Transverse colon (tissue), 4 donors: Measurements from ENCODE around the gene ADGRF4. TPM values are rescaled to one million over a fixed set of nuclear protein-coding genes. Genes with fewer than 3 reads are reported as not detected.
A peak's percentile ranks its signal among the peaks of the same experiment; 100 is the strongest.

ENCODE experiments used
- DNase-seq: peaks from one replicate; pipeline ENCODE4 v3.0.0-alpha.2; 2019
- H3K27ac ChIP-seq, 4 donors: fragments of 200-600 bp; sonication (generic); 2 replicates each; pipeline ENCODE4 v1.5.1; 2016 to 2018; ENCODE audit warnings: inconsistent platforms in 4 of 4
- H3K27me3 ChIP-seq: fragments of 200-600 bp; sonication (generic); 2 replicates; pipeline ENCODE4 v1.5.1; 2017; ENCODE audit warnings: inconsistent platforms
- H3K36me3 ChIP-seq, 4 donors: fragments of 200-600 bp; sonication (generic); 2 replicates each; pipeline ENCODE4 v1.5.1; 2017 to 2019; ENCODE audit warnings: inconsistent platforms in 4 of 4
- H3K4me1 ChIP-seq, 4 donors: fragments of 200-600 bp; sonication (generic); 2 replicates each; pipeline ENCODE4 v1.5.1; 2017 to 2020; ENCODE audit warnings: inconsistent platforms in 4 of 4
- H3K4me3 ChIP-seq, 4 donors: fragments of 200-600 bp; sonication (generic); 1 replicate in 1 of 4; 2 replicates in 3 of 4; pipeline versions ENCODE4 v1.5.1 to v1.6.1; 2017 to 2019; ENCODE audit warnings: inconsistent platforms in 4 of 4
- H3K9me3 ChIP-seq, 2 donors: fragments of 200-600 bp; sonication (generic); 2 replicates each; pipeline ENCODE4 v1.5.1; 2017 to 2019; ENCODE audit warnings: inconsistent platforms in 2 of 2
- EP300 ChIP-seq: sonication (generic); formaldehyde crosslinking; IDR thresholded peaks from one replicate; pipeline ENCODE4 v1.6.1; 2017; ENCODE audit warnings: antibody characterized with exemption, low read depth
- POLR2A ChIP-seq: fragments of 450-650 bp; IDR thresholded peaks from one replicate; pipeline ENCODE4 v1.6.1; 2016; ENCODE audit warnings: antibody characterized with exemption, mild to moderate bottlenecking, moderate library complexity
- POLR2AphosphoS5 ChIP-seq, 3 donors: sonication (generic); formaldehyde crosslinking; IDR thresholded peaks; one replicate each; pipeline ENCODE4 v1.6.1; 2016; ENCODE audit warnings: antibody characterized with exemption in 3 of 3
- WGBS, 2 donors: methylation state at CpG; one replicate each; pipeline ENCODE4 v1.1.5; 2018; ENCODE audit warnings: low coverage in 1 of 2; 5-methylcytosine and 5-hydroxymethylcytosine counted together
- in situ Hi-C, 4 donors: fragments of 200-750 bp; cut with MboI; loops; one replicate each; pipeline versions ENCODE4 v1.15.0 to v1.15.1; 2017; ENCODE audit warnings: low sequenced_read_pairs in 3 of 4, low pct_ligation_motif_present in 1 of 4, low pct_unique_long_range_greater_than_20kb in 1 of 4
- intact Hi-C: fragments of 100-400 bp; cut with DNase I; formaldehyde crosslinking; loops from one replicate; pipeline ENCODE4 v1.15.1; 2023; ENCODE audit warnings: low total_unique reads
- total RNA-seq, 4 donors: library from RNA; depleted of rRNA; stranded (reverse); fragments of >200 nt; gene quantifications; one replicate each; pipeline ENCODE4 v1.1.0, GENCODE V29; 2016
- TF ChIP-seq, protein P1 (sequence below), 5 experiments: fragments of 200-600 bp in 3 of 5; fragments of 450-650 bp in 2 of 5; sonication (generic) in 3 of 5; IDR thresholded peaks; 1 replicate in 2 of 5; 2 replicates in 3 of 5; pipeline ENCODE4 v1.5.1; 2016 to 2017; ENCODE audit warnings: antibody characterized with exemption in 5 of 5, inconsistent platforms in 3 of 5, mild to moderate bottlenecking in 2 of 5, moderate library complexity in 1 of 5

ADGRF4 gene
- total RNA-seq, 4 donors from 2014 or later: 2.0 to 3.5 (median 3.0) TPM; not detected in 1

DNA sequence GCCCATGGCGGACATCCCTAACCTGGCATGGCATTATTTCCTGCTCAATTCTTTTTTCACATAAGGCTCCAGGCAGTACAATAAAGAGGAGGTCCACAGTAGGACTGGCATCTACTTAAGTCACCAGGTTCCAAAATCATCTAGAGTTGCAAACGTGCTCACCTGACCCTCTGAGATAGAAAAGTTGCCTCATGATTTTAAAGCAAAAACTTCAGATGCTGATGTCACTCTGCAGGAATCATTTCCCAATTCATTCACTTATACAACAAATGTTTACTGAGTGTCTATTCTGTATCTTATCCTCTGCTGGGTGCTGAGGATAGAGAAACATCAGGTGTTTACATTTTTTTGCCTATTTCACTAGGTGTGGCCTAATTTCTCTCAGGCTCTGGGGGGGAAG lies 2.2 kb downstream of the ADGRF4 start:
- Histone ChIP-seq H3K4me1 (peaks cover 0 to 18% (median 6%) of the 10 kb centered on the region in 4 donors), H3K27me3 (no peaks in the 10 kb centered on the region), H3K9me3 (no peaks in the 10 kb centered on the region), H3K36me3 (no peaks in the 10 kb centered on the region), H3K4me3 (no peak overlapping the region), H3K27ac (peak overlapping the region; percentile 1 to 42 (median 21))
- in situ Hi-C loops (no loop called here), intact Hi-C loops (no loop called here)
- 50 to 68% methylated on average over 1 to 2 of the region's 2 CpGs for WGBS, 2 donors
- DNase-seq: no peak
- TF ChIP-seq POLR2AphosphoS5 (IDR thresholded peaks at IDR 0.05) (no peak), EP300 (no peak), POLR2A (no peak)
- TF ChIP-seq, protein P1, sequence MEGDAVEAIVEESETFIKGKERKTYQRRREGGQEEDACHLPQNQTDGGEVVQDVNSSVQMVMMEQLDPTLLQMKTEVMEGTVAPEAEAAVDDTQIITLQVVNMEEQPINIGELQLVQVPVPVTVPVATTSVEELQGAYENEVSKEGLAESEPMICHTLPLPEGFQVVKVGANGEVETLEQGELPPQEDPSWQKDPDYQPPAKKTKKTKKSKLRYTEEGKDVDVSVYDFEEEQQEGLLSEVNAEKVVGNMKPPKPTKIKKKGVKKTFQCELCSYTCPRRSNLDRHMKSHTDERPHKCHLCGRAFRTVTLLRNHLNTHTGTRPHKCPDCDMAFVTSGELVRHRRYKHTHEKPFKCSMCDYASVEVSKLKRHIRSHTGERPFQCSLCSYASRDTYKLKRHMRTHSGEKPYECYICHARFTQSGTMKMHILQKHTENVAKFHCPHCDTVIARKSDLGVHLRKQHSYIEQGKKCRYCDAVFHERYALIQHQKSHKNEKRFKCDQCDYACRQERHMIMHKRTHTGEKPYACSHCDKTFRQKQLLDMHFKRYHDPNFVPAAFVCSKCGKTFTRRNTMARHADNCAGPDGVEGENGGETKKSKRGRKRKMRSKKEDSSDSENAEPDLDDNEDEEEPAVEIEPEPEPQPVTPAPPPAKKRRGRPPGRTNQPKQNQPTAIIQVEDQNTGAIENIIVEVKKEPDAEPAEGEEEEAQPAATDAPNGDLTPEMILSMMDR (IDR thresholded peaks at IDR 0.05): no peak

DNA sequence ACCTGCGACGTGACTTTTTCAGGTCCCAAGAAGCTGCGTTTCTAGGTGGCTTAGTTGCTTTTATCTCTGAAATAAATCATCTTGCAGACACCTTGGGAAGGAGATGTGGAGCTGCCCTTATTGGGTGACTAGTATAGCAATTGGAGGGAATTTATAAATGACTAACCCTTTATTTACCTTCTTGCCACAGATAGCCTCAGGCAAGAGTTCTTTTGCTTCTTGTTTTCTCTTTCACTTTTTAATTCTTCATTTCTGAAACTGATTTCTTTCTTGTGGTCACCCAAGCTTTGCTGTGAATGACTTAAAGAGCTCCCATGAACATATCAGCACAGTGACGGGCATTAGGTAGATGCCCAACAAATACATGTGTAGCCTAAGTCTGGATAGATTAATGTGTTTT lies 3.0 kb downstream of the ADGRF4 start:
- peak overlapping the region; percentile 1 to 42 (median 21) for H3K27ac ChIP-seq
- H3K9me3 ChIP-seq: no peaks in the 10 kb centered on the region
- peaks cover 0 to 18% (median 6%) of the 10 kb centered on the region in 4 donors for H3K4me1 ChIP-seq
- in situ Hi-C loops (no loop called here), intact Hi-C loops (no loop called here)
- DNase-seq: no peak
- 39 to 44% methylated on average over 4 of the region's 4 CpGs for WGBS, 2 donors
- no peaks in the 10 kb centered on the region for H3K36me3 ChIP-seq
- TF ChIP-seq EP300 (no peak), POLR2AphosphoS5 (IDR thresholded peaks at IDR 0.05) (no peak)
- H3K4me3 ChIP-seq: no peak overlapping the region
- H3K27me3 ChIP-seq: no peaks in the 10 kb centered on the region

DNA sequence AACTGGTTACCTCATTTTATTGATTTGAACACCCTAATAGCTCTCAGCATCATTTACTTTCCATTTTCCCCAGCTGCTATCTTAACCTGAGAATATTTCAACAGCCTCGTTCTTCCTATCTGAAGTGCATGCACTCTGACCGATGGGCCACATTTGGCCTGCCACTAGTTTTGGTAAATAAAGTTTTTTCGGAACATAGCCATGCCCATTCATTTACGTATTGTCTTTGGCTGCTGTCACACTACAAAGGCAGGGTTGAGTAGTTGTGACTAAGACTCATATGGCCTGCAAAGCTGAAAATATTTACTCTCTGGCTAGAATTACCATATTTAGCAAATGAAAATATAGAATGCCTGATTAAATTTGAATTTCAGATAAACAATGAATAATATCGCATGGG lies 10.8 kb downstream of the ADGRF4 start:
- Histone ChIP-seq H3K27ac (no peak overlapping the region), H3K36me3 (no peaks in the 10 kb centered on the region), H3K4me3 (no peak overlapping the region), H3K27me3 (no peaks in the 10 kb centered on the region), H3K4me1 (no peaks in the 10 kb centered on the region), H3K9me3 (no peaks in the 10 kb centered on the region)
- intact Hi-C loops (no loop called here), in situ Hi-C loops (no loop called here)
- no peak for TF ChIP-seq POLR2A
- no peak for TF ChIP-seq POLR2AphosphoS5 (IDR thresholded peaks at IDR 0.05)
- TF ChIP-seq EP300: no peak
- TF ChIP-seq, protein P1 (IDR thresholded peaks at IDR 0.05): no peak
- DNase-seq: no peak
- 82 to 95% methylated on average over 5 of the region's 5 CpGs for WGBS, 2 donors

DNA sequence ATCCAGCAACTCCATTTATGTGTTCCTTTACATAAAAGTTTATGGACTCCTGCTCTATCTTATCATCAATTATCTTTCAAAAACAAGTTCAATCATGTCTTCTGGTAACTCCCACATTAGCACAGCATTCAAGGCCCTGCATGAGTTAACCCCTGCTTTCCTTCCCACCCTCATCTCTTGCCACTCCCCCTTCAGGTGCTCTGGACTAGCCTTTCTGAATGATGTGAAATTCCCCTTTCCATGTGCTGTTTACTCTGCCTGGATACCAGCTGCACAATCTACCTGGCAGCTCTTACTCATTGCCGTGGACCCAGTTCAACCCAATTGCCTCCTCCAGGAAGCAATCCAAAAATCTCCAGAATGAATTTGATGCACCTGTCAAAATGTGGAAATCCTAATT lies 11.9 kb downstream of the ADGRF4 start:
- in situ Hi-C loops: no loop called here

DNA sequence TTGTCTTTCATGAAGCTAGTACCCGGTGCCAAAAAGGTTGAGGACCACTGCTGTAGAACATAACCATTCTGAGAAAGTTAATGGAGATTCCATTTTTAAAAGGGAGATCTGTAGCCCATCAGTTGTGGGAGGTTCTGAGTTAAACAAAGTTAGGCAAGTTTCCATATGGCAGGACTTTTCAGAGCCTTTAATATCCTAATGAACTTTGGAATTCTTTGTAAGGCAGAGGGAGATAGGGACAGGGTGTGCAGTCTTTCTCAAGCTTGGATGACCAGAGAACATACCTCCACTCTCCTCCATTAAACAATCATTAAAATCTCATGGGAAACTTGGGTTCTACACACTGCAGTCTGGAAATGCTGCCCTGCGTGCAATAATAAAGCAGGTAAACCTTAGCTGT lies 14.8 kb downstream of the ADGRF4 start:
- intact Hi-C loops (no loop called here), in situ Hi-C loops (no loop called here)
- DNase-seq: no peak
- TF ChIP-seq EP300 (no peak), POLR2A (no peak), POLR2AphosphoS5 (IDR thresholded peaks at IDR 0.05) (no peak)
- TF ChIP-seq, protein P1 (IDR thresholded peaks at IDR 0.05): no peak
- Histone ChIP-seq H3K4me1 (no peaks in the 10 kb centered on the region), H3K9me3 (no peaks in the 10 kb centered on the region), H3K4me3 (no peak overlapping the region), H3K27me3 (no peaks in the 10 kb centered on the region), H3K36me3 (no peaks in the 10 kb centered on the region), H3K27ac (no peak overlapping the region)
- 98 to 100% methylated on average over 2 of the region's 2 CpGs for WGBS, 2 donors

More for the DNA sequence above, 11.9 kb downstream of the ADGRF4 start:
- intact Hi-C loops: no loop called here
- Histone ChIP-seq H3K4me3 (no peak overlapping the region), H3K27me3 (no peaks in the 10 kb centered on the region), H3K27ac (no peak overlapping the region), H3K4me1 (no peaks in the 10 kb centered on the region), H3K36me3 (no peaks in the 10 kb centered on the region), H3K9me3 (no peaks in the 10 kb centered on the region)
- DNase-seq: no peak
- WGBS, 2 donors: 50 to 67% methylated on average over 1 of the region's 1 CpG
- TF ChIP-seq POLR2AphosphoS5 (IDR thresholded peaks at IDR 0.05): no peak
- no peak for TF ChIP-seq EP300
- TF ChIP-seq, protein P1 (IDR thresholded peaks at IDR 0.05): no peak
- no peak for TF ChIP-seq POLR2A
